ENCODE results near the gene APOA5.
"Not testable (repeated sequence)": the region's sequence is repeated elsewhere in the genome, so short reads cannot be mapped to it uniquely, and the experiment has no call there.

APOA5 gene

GRCh38 chr11:116762132-116762531, 29.5 kb downstream of the APOA5 start:
- Histone ChIP-seq H2BK12ac (ENCODE audit: low read length) (no peak overlapping the region), H3K14ac (ENCODE audit: low read length) (no peak overlapping the region), H3K9me3 (replicated peaks in 1 of 2; ENCODE audit: control insufficient read depth in 2 of 2, insufficient read depth in 1 of 2, low read depth in 1 of 2, low read length in 2 of 2) (no peaks in the 10 kb centered on the region), H4K8ac (ENCODE audit: low read depth, low read length) (no peak overlapping the region), H3K27me3 (ENCODE audit: control insufficient read depth in 3 of 3, insufficient read depth in 3 of 3, low read depth in 1 of 3, low read length in 3 of 3) (no peaks in the 10 kb centered on the region), H3K27ac (replicated peaks; ENCODE audit: low read length) (no peak overlapping the region), H3K4me3 (ENCODE audit: low read length in 2 of 2) (no peak overlapping the region), H2AK5ac (ENCODE audit: low read depth, low read length) (no peak overlapping the region), H3K4ac (ENCODE audit: low read length) (no peak overlapping the region), H3K18ac (ENCODE audit: low read length) (no peak overlapping the region), H2AFZ (ENCODE audit: low read length) (no peak overlapping the region), H4K91ac (ENCODE audit: low read depth, low read length, poor library complexity) (no peak overlapping the region), H3K4me2 (ENCODE audit: insufficient read depth, low read length, poor library complexity, severe bottlenecking) (no peak overlapping the region), H3K9ac (ENCODE audit: low read depth, low read length, poor library complexity) (no peak overlapping the region), H2BK5ac (ENCODE audit: low read length) (no peak overlapping the region), H3K36me3 (replicated peaks in 1 of 2; ENCODE audit: control insufficient read depth in 2 of 2, insufficient read depth in 2 of 2, low read length in 2 of 2) (peaks cover 29 to 100% of the 10 kb centered on the region in 2 donors), H3K23ac (ENCODE audit: low read depth, low read length, poor library complexity) (no peak overlapping the region), H3K4me1 (ENCODE audit: control insufficient read depth in 2 of 2, insufficient read depth in 1 of 2, low read depth in 1 of 2, low read length in 2 of 2) (no peaks in the 10 kb centered on the region), H3K79me1 (ENCODE audit: low read depth, low read length) (peaks cover 2% of the 10 kb centered on the region), H2BK15ac (ENCODE audit: low read length) (no peak overlapping the region), H2BK120ac (ENCODE audit: low read depth, low read length) (no peak overlapping the region)
- DNase-seq (ENCODE audit: low spot score), result no peak
- WGBS, 2 donors (ENCODE audit: extremely low coverage in 2 of 2, insufficient read length in 2 of 2, insufficient replicate concordance in 1 of 2), result no CpG with 5 or more reads among the region's 2 CpGs

GRCh38 chr11:116756044-116756443, 35.6 kb downstream of the APOA5 start:
- H3K36me3 ChIP-seq (replicated peaks in 1 of 2; ENCODE audit: control insufficient read depth in 2 of 2, insufficient read depth in 2 of 2, low read length in 2 of 2), result peaks cover 19 to 97% of the 10 kb centered on the region in 2 donors
- not testable (repeated sequence) for DNase-seq (ENCODE audit: low spot score)
- no CpG with 5 or more reads among the region's 8 CpGs for WGBS, 2 donors (ENCODE audit: extremely low coverage in 2 of 2, insufficient read length in 2 of 2, insufficient replicate concordance in 1 of 2)

GRCh38 chr11:116750070-116750718, 41.5 kb downstream of the APOA5 start:
- no peak overlapping the region for H4K8ac ChIP-seq (ENCODE audit: low read depth, low read length)
- H3K27me3 ChIP-seq (ENCODE audit: control insufficient read depth in 3 of 3, insufficient read depth in 3 of 3, low read depth in 1 of 3, low read length in 3 of 3), result no peaks in the 10 kb centered on the region
- no peak overlapping the region for H3K14ac ChIP-seq (ENCODE audit: low read length)
- H3K4me1 ChIP-seq (ENCODE audit: control insufficient read depth in 2 of 2, insufficient read depth in 1 of 2, low read depth in 1 of 2, low read length in 2 of 2), result no peaks in the 10 kb centered on the region
- no peak for DNase-seq (ENCODE audit: low spot score)
- H3K27ac ChIP-seq (replicated peaks; ENCODE audit: low read length), result no peak overlapping the region
- H3K18ac ChIP-seq (ENCODE audit: low read length), result no peak overlapping the region
- WGBS, 2 donors (ENCODE audit: extremely low coverage in 2 of 2, insufficient read length in 2 of 2, insufficient replicate concordance in 1 of 2), result no CpG with 5 or more reads among the region's 2 CpGs
- H3K4me3 ChIP-seq (ENCODE audit: low read length in 2 of 2), result no peak overlapping the region
- H2BK5ac ChIP-seq (ENCODE audit: low read length), result no peak overlapping the region
- peaks cover 0 to 5% of the 10 kb centered on the region in 2 donors for H3K9me3 ChIP-seq (replicated peaks in 1 of 2; ENCODE audit: control insufficient read depth in 2 of 2, insufficient read depth in 1 of 2, low read depth in 1 of 2, low read length in 2 of 2)
- no peak overlapping the region for H3K9ac ChIP-seq (ENCODE audit: low read depth, low read length, poor library complexity)
- no peak overlapping the region for H2BK15ac ChIP-seq (ENCODE audit: low read length)
- no peaks in the 10 kb centered on the region for H3K79me1 ChIP-seq (ENCODE audit: low read depth, low read length)
- no peak overlapping the region for H3K4me2 ChIP-seq (ENCODE audit: insufficient read depth, low read length, poor library complexity, severe bottlenecking)
- H2BK120ac ChIP-seq (ENCODE audit: low read depth, low read length), result no peak overlapping the region
- H3K4ac ChIP-seq (ENCODE audit: low read length), result no peak overlapping the region
- no peak overlapping the region for H3K23ac ChIP-seq (ENCODE audit: low read depth, low read length, poor library complexity)
- no peak overlapping the region for H2AK5ac ChIP-seq (ENCODE audit: low read depth, low read length)
- H2AFZ ChIP-seq (ENCODE audit: low read length), result no peak overlapping the region
- H2BK12ac ChIP-seq (ENCODE audit: low read length), result no peak overlapping the region
- no peak overlapping the region for H4K91ac ChIP-seq (ENCODE audit: low read depth, low read length, poor library complexity)
- H3K36me3 ChIP-seq (replicated peaks in 1 of 2; ENCODE audit: control insufficient read depth in 2 of 2, insufficient read depth in 2 of 2, low read length in 2 of 2), result peaks cover 15 to 96% of the 10 kb centered on the region in 2 donors

More at GRCh38 chr11:116756044-116756443, 35.6 kb downstream of the APOA5 start:
- not testable (repeated sequence) for H2AK5ac ChIP-seq (ENCODE audit: low read depth, low read length); H2BK12ac ChIP-seq (ENCODE audit: low read length); H3K4me2 ChIP-seq (ENCODE audit: insufficient read depth, low read length, poor library complexity, severe bottlenecking); H2BK15ac ChIP-seq (ENCODE audit: low read length); H3K4ac ChIP-seq (ENCODE audit: low read length); H3K14ac ChIP-seq (ENCODE audit: low read length); H2BK5ac ChIP-seq (ENCODE audit: low read length); H3K9me3 ChIP-seq (replicated peaks in 1 of 2; ENCODE audit: control insufficient read depth in 2 of 2, insufficient read depth in 1 of 2, low read depth in 1 of 2, low read length in 2 of 2); H2BK120ac ChIP-seq (ENCODE audit: low read depth, low read length); H3K79me1 ChIP-seq (ENCODE audit: low read depth, low read length); H2AFZ ChIP-seq (ENCODE audit: low read length); H4K91ac ChIP-seq (ENCODE audit: low read depth, low read length, poor library complexity); H3K23ac ChIP-seq (ENCODE audit: low read depth, low read length, poor library complexity); H3K9ac ChIP-seq (ENCODE audit: low read depth, low read length, poor library complexity); H3K27ac ChIP-seq (replicated peaks; ENCODE audit: low read length); H3K27me3 ChIP-seq (ENCODE audit: control insufficient read depth in 3 of 3, insufficient read depth in 3 of 3, low read depth in 1 of 3, low read length in 3 of 3); H3K18ac ChIP-seq (ENCODE audit: low read length); H3K4me3 ChIP-seq (ENCODE audit: low read length in 2 of 2); H3K4me1 ChIP-seq (ENCODE audit: control insufficient read depth in 2 of 2, insufficient read depth in 1 of 2, low read depth in 1 of 2, low read length in 2 of 2); H4K8ac ChIP-seq (ENCODE audit: low read depth, low read length)

DNA sequence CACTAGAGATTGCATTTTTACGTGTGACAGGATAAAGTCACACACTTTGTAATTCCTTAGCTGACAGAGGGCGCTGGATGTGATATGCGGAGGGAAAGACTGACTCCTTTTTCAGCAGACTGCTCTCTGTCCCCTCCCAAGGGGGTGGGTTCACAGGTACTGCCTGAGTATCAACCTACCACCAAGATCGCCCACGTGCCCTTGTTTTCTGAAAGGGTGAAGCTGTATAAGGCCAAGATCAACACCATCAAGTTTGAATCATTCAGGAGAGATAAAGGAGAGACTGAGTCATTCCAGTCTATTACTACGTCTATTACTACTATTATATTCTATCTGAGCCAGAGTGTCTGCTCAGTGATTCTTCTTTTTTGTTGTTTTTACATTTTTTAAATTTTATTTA, 49.6 kb downstream of the APOA5 start:
- Histone ChIP-seq H4K91ac (ENCODE audit: low read depth, low read length, poor library complexity) (no peak overlapping the region), H3K4me2 (ENCODE audit: insufficient read depth, low read length, poor library complexity, severe bottlenecking) (no peak overlapping the region), H3K14ac (ENCODE audit: low read length) (no peak overlapping the region), H3K9ac (ENCODE audit: low read depth, low read length, poor library complexity) (no peak overlapping the region), H2AK5ac (ENCODE audit: low read depth, low read length) (no peak overlapping the region), H3K4ac (ENCODE audit: low read length) (no peak overlapping the region), H3K4me1 (ENCODE audit: control insufficient read depth in 2 of 2, insufficient read depth in 1 of 2, low read depth in 1 of 2, low read length in 2 of 2) (peaks cover 0 to 2% of the 10 kb centered on the region in 2 donors), H3K79me1 (ENCODE audit: low read depth, low read length) (no peaks in the 10 kb centered on the region), H2BK15ac (ENCODE audit: low read length) (no peak overlapping the region), H2BK120ac (ENCODE audit: low read depth, low read length) (no peak overlapping the region), H2BK12ac (ENCODE audit: low read length) (no peak overlapping the region), H2BK5ac (ENCODE audit: low read length) (no peak overlapping the region), H3K4me3 (ENCODE audit: low read length in 2 of 2) (no peak overlapping the region), H3K36me3 (replicated peaks in 1 of 2; ENCODE audit: control insufficient read depth in 2 of 2, insufficient read depth in 2 of 2, low read length in 2 of 2) (peaks cover 2 to 25% of the 10 kb centered on the region in 2 donors), H3K27me3 (ENCODE audit: control insufficient read depth in 3 of 3, insufficient read depth in 3 of 3, low read depth in 1 of 3, low read length in 3 of 3) (no peaks in the 10 kb centered on the region), H2AFZ (ENCODE audit: low read length) (no peak overlapping the region), H3K9me3 (replicated peaks in 1 of 2; ENCODE audit: control insufficient read depth in 2 of 2, insufficient read depth in 1 of 2, low read depth in 1 of 2, low read length in 2 of 2) (no peaks in the 10 kb centered on the region), H4K8ac (ENCODE audit: low read depth, low read length) (no peak overlapping the region), H3K18ac (ENCODE audit: low read length) (no peak overlapping the region), H3K27ac (replicated peaks; ENCODE audit: low read length) (no peak overlapping the region), H3K23ac (ENCODE audit: low read depth, low read length, poor library complexity) (no peak overlapping the region)
- whole genome bisulfite sequencing, 2 donors (ENCODE audit: extremely low coverage in 2 of 2, insufficient read length in 2 of 2, insufficient replicate concordance in 1 of 2), result no CpG with 5 or more reads among the region's 6 CpGs
- no peak for DNase-seq (ENCODE audit: low spot score)
